Body of pancreas (tissue), 4 donors: ENCODE measurements around the gene NFIA.

Experiments
- CTCF ChIP-seq, 7 experiments: fragments of 450-650 bp in 4 of 7; fragments of 200-600 bp in 3 of 7; sonication (generic) in 3 of 7; IDR thresholded peaks; one replicate each; pipeline ENCODE4 v1.5.1; 2016 to 2019; ENCODE audit warnings: antibody characterized with exemption in 7 of 7
- POLR2A ChIP-seq, 3 donors: fragments of 450-650 bp; IDR thresholded peaks; one replicate each; pipeline ENCODE4 v1.6.1; 2016; ENCODE audit warnings: antibody characterized with exemption in 3 of 3, mild to moderate bottlenecking in 2 of 3

DNA sequence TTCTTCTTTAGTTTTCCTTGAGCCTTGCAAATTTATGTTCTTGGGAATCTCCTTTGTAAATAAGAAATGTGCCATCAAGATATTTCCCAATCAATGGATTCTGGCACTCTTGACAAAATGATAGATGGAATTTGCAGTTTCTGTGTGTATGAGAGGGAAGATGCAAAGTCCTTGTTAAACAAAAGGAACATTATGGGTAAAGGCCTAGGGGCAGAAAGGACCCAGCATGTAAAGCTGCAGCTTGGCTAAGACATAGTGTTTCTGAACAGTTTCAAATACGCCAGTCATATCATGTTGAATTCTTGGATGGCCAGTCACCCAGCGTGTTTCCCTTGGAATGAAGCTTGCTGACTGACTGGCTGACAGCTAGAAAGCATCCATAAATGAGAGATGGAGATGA is 210.8 kb downstream of the NFIA start:
- TF ChIP-seq CTCF (IDR thresholded peaks at IDR 0.05) (no peak), POLR2A (IDR thresholded peaks at IDR 0.05) (no peak)
